A375 (cell line): Measurements from ENCODE around the gene TRAPPC5. TPM values are rescaled to one million over a fixed set of nuclear protein-coding genes. Genes with fewer than 3 reads are reported as not detected.

Experiments used
- total RNA-seq: library from RNA; depleted of rRNA; stranded (reverse); fragments of >200 nt; shearing (Covaris generic); gene quantifications from 2 replicates; pipeline ENCODE4 v1.2.3, GENCODE V29; 2014; rRNA removed

Gene TRAPPC5
- total RNA-seq, result 121 and 150 TPM in 2 replicates

GRCh38 chr19:7680606-7681339, at the start of gene TRAPPC5:
TRAPPC5 (plus strand) TSS chr19:7680833; CDS start chr19:7682254, 1,421 bp downstream.

GRCh38 chr19:7633698-7634097, 46.9 kb upstream of the TRAPPC5 start, which contains the start of gene PCP2:
PCP2 (minus strand) TSS chr19:7633719; CDS start chr19:7633457, 262 bp downstream.

GRCh38 chr19:7636691-7637373, 43.8 kb upstream of the TRAPPC5 start, which contains the start of gene STXBP2:
STXBP2 (plus strand) TSS chr19:7637110; CDS start chr19:7637150, 40 bp downstream.

GRCh38 chr19:7668842-7669241, 11.8 kb upstream of the TRAPPC5 start, which contains the start of gene RETN:
RETN (plus strand) TSS chr19:7669049; CDS start chr19:7669327, 278 bp downstream.

GRCh38 chr19:7676854-7677253, 3.8 kb upstream of the TRAPPC5 start, which contains the start of gene MCEMP1:
MCEMP1 (plus strand) TSS chr19:7677090; CDS start chr19:7677121, 31 bp downstream.

GRCh38 chr19:7701654-7702457, 21.2 kb downstream of the TRAPPC5 start, which contains the start of gene FCER2:
FCER2 (minus strand) TSS chr19:7702131; CDS start chr19:7699760, 2,371 bp downstream.

GRCh38 chr19:7732045-7732444, 51.4 kb downstream of the TRAPPC5 start, which contains the start of gene CLEC4G:
CLEC4G (minus strand) TSS chr19:7732110; CDS start chr19:7732102, 8 bp downstream.

Other genes starting within 250 kb of the TRAPPC5 start
- 4.9 TPM in 2 replicates for gene PEX11G, start 191.8 kb upstream of the TRAPPC5 start, total RNA-seq
- gene ZNF358, start 164.7 kb upstream of the TRAPPC5 start, total RNA-seq, result 27.8 and 37.1 TPM in 2 replicates
- gene MCOLN1, start 158.2 kb upstream of the TRAPPC5 start, total RNA-seq, result 7.6 and 8.7 TPM in 2 replicates
- 107 TPM in 2 replicates for gene PNPLA6, start 145.1 kb upstream of the TRAPPC5 start, total RNA-seq
- gene CAMSAP3, start 85.0 kb upstream of the TRAPPC5 start, total RNA-seq, result 0.05 and 0.26 TPM in 2 replicates
- 52.8 and 66.7 TPM in 2 replicates for gene XAB2, start 51.3 kb upstream of the TRAPPC5 start, total RNA-seq
- 60.7 and 62.6 TPM in 2 replicates for gene PET100, start 51.0 kb upstream of the TRAPPC5 start, total RNA-seq
- not detected in 2 replicates for gene PCP2, start 47.1 kb upstream of the TRAPPC5 start, total RNA-seq
- gene STXBP2, start 43.7 kb upstream of the TRAPPC5 start, total RNA-seq, result 0.05 TPM in 1 of 2 replicates, not detected in the other
- not detected in 2 replicates for gene RETN, start 11.8 kb upstream of the TRAPPC5 start, total RNA-seq
- gene MCEMP1, start 3.7 kb upstream of the TRAPPC5 start, total RNA-seq, result 0.27 TPM in 1 of 2 replicates, not detected in the other
- gene FCER2, start 21.3 kb downstream of the TRAPPC5 start, total RNA-seq, result 0.34 and 0.41 TPM in 2 replicates
- not detected in 2 replicates for gene CLEC4G, start 51.3 kb downstream of the TRAPPC5 start, total RNA-seq
- not detected in 2 replicates for gene CD209, start 66.7 kb downstream of the TRAPPC5 start, total RNA-seq
- not detected in 2 replicates for gene CLEC4M, start 82.4 kb downstream of the TRAPPC5 start, total RNA-seq
- 14.9 and 15.4 TPM in 2 replicates for gene EVI5L, start 149.4 kb downstream of the TRAPPC5 start, total RNA-seq
- 0.27 TPM in 1 of 2 replicates, not detected in the other for gene PRR36, start 193.6 kb downstream of the TRAPPC5 start, total RNA-seq
- gene LRRC8E, start 207.7 kb downstream of the TRAPPC5 start, total RNA-seq, result 11.6 and 14.7 TPM in 2 replicates
- 24.0 and 34.1 TPM in 2 replicates for gene MAP2K7, start 223.0 kb downstream of the TRAPPC5 start, total RNA-seq
- 1.1 and 1.6 TPM in 2 replicates for gene TGFBR3L, start 234.0 kb downstream of the TRAPPC5 start, total RNA-seq
- 33.9 and 34.5 TPM in 2 replicates for gene SNAPC2, start 239.5 kb downstream of the TRAPPC5 start, total RNA-seq
- gene CTXN1, start 245.3 kb downstream of the TRAPPC5 start, total RNA-seq, result 9.7 and 12.0 TPM in 2 replicates